GM12878 (cell line): ENCODE measurements around the gene DCDC1.

Source experiments
- MAX ChIP-seq: IDR thresholded peaks from 2 replicates; pipeline ENCODE4 v1.6.1; 2012; ENCODE audit warnings: low read depth, low read length, improper control_type of control experiment
- POLR2A ChIP-seq: IDR thresholded peaks from 2 replicates; pipeline ENCODE4 v1.6.1; 2011; ENCODE audit warnings: low read depth, mild to moderate bottlenecking, low read length
- TF ChIP-seq, protein P1 (sequence below), 3 experiments: IDR thresholded peaks in 2 of 3; conservative IDR thresholded peaks in 1 of 3; 2 replicates each; pipeline ENCODE4 v1.5.1; 2011; ENCODE audit warnings: low read depth in 3 of 3, low read length in 3 of 3, mild to moderate bottlenecking in 3 of 3, control low read depth in 2 of 3, moderate library complexity in 2 of 3, inconsistent platforms in 1 of 3, mixed read lengths in 1 of 3; ENCODE audit not compliant: control insufficient read depth in 2 of 3, insufficient read depth in 1 of 3; ENCODE audit errors: extremely low read depth in 1 of 3

DNA sequence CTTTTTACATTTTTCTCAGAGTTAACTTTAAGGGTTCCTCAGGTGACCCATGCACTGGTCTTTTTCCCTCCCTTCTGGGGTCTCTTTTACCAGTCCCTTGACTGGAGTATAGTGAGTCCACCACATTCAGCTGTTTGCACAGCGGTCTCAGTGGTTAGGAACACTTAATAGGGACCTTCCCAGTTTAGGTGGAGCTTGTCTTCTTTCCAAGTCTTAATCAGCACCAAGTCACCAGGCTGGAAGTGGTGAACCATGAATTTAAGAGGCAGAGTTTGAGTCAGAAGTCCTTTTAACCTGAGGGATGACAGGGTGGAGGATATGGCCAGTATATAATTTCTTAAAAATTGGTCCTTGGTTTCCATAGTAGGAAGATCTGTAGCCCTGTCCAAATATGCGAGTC is 433.7 kb downstream of the DCDC1 start:
- TF ChIP-seq, protein P1, sequence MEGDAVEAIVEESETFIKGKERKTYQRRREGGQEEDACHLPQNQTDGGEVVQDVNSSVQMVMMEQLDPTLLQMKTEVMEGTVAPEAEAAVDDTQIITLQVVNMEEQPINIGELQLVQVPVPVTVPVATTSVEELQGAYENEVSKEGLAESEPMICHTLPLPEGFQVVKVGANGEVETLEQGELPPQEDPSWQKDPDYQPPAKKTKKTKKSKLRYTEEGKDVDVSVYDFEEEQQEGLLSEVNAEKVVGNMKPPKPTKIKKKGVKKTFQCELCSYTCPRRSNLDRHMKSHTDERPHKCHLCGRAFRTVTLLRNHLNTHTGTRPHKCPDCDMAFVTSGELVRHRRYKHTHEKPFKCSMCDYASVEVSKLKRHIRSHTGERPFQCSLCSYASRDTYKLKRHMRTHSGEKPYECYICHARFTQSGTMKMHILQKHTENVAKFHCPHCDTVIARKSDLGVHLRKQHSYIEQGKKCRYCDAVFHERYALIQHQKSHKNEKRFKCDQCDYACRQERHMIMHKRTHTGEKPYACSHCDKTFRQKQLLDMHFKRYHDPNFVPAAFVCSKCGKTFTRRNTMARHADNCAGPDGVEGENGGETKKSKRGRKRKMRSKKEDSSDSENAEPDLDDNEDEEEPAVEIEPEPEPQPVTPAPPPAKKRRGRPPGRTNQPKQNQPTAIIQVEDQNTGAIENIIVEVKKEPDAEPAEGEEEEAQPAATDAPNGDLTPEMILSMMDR (IDR thresholded peaks at IDR 0.05 in 2 of 3, conservative IDR thresholded peaks at IDR 0.05 in 1 of 3; ENCODE audit: control insufficient read depth in 2 of 3, extremely low read depth in 1 of 3, insufficient read depth in 1 of 3, low read depth in 3 of 3, low read length in 3 of 3) = no peak
- TF ChIP-seq POLR2A (no peak), MAX (no peak)
